Measurements from ENCODE around the gene LIF.

DNA sequence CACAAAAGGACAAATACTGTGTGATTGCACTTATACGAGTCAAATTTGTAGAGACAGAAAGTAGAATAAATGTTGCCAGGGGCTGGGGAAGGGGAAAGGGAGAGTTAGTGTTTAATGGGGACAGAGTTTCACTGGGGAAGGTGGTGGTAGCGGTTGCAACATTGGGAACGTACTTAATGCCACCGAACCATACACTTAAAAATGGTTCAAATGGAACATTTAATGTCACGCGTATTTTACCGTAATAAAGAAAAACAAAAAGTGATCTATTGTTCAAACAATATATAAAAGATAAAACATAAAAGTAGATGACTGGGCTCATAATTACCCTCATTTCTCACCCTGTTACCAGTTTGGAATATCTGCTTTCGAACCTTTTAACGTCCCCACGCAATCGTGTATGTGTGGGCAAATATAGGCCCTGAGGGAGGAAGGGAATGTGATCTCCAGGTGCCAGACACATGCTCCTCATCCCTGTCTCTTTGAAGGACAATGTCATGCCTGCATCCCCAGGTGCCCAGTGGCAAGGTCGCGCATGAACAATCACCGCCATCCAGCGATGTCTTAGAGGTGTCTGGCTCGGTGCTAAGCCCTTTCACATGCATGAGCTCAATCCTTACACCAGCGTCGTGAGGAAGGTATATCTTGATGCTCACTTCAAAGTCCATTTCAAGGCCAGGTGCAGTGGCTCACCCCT lies 35.3 kb downstream of the LIF start:
- TF ChIP-seq EZH2 (IDR thresholded peaks at IDR 0.05; ENCODE audit: insufficient read depth, poor library complexity, severe bottlenecking) (no peak), EZH2phosphoT487 (IDR thresholded peaks at IDR 0.05; ENCODE audit: insufficient read depth, low read depth) (no peak)

Measured in GM23248 (cell line).